SJSA1 (cell line): ENCODE data around the gene ADNP. TPM values are rescaled to one million over a fixed set of nuclear protein-coding genes. Genes with fewer than 3 reads are reported as not detected.

Experiments
- DNase-seq, 2 experiments: peaks; one replicate each; pipeline ENCODE4 v3.0.0-alpha.2; 2015 to 2020; ENCODE audit warnings: low spot score in 2 of 2, low read depth in 1 of 2
- H3K27ac ChIP-seq: fragments of 250-450 bp; sonication (Bioruptor Pico); 2 replicates; pipeline ENCODE4 v1.5.1; 2020; ENCODE audit warnings: mild to moderate bottlenecking, moderate library complexity
- H3K27me3 ChIP-seq: fragments of 250-450 bp; sonication (Bioruptor Pico); replicated peaks from 2 replicates; pipeline ENCODE4 v1.5.1; 2020; ENCODE audit warnings: mild to moderate bottlenecking, moderate library complexity
- H3K36me3 ChIP-seq: fragments of 250-450 bp; sonication (Bioruptor Pico); 2 replicates; pipeline ENCODE4 v1.5.1; 2020; ENCODE audit warnings: mild to moderate bottlenecking
- H3K4me1 ChIP-seq: fragments of 250-450 bp; sonication (Bioruptor Pico); replicated peaks from 2 replicates; pipeline ENCODE4 v1.6.1; 2021; ENCODE audit warnings: mild to moderate bottlenecking
- H3K4me3 ChIP-seq: fragments of 250-450 bp; sonication (Bioruptor Pico); 2 replicates; pipeline ENCODE4 v1.5.1; 2020; ENCODE audit warnings: mild to moderate bottlenecking
- H3K9me3 ChIP-seq: fragments of 250-450 bp; sonication (Bioruptor Pico); replicated peaks from 2 replicates; pipeline ENCODE4 v1.5.1; 2020; ENCODE audit warnings: mild to moderate bottlenecking
- total RNA-seq: library from RNA; depleted of rRNA; stranded (reverse); fragments of >200 nt; shearing (Covaris generic); gene quantifications from 2 replicates; pipeline ENCODE4 v1.2.3, GENCODE V29; 2014

The ADNP gene
- total RNA-seq, 1 experiment from 2014 or later = 20.4 TPM

- peak within 1 kb of the TSS; percentile 75 for H3K4me3 ChIP-seq
- peak within 1 kb of the TSS; percentile 99 for H3K27ac ChIP-seq
- peak; percentile 87 to 96 for DNase-seq
- peaks cover 14% of the 10 kb centered on the region for H3K4me1 ChIP-seq
- H3K9me3 ChIP-seq = no peaks in the 10 kb centered on the region
- peaks cover 41% of the 10 kb centered on the region for H3K36me3 ChIP-seq
- no peaks in the 10 kb centered on the region for H3K27me3 ChIP-seq
Measured at GRCh38 chr20:50957798-50958614, 26.8 kb upstream of the ADNP start, which contains the start of gene DPM1. TSS of gene DPM1 (minus strand) at chr20:50958532. CDS start at chr20:50958523, 9 bp downstream.

GRCh38 chr20:50957276-50957675, 26.0 kb upstream of the ADNP start:
- peaks cover 48% of the 10 kb centered on the region for H3K36me3 ChIP-seq
- H3K4me3 ChIP-seq = peak overlapping the region; percentile 75
- peak overlapping the region; percentile 99; the same call in 1 of the 2 replicates for H3K27ac ChIP-seq
- DNase-seq = no peak
- peaks cover 14% of the 10 kb centered on the region for H3K4me1 ChIP-seq
- H3K9me3 ChIP-seq = no peaks in the 10 kb centered on the region
- H3K27me3 ChIP-seq = no peaks in the 10 kb centered on the region

GRCh38 chr20:50953821-50954220, 22.6 kb upstream of the ADNP start:
- no peak overlapping the region for H3K4me3 ChIP-seq
- H3K4me1 ChIP-seq = peaks cover 5% of the 10 kb centered on the region
- no peaks in the 10 kb centered on the region for H3K9me3 ChIP-seq
- no peak overlapping the region for H3K27ac ChIP-seq
- no peaks in the 10 kb centered on the region for H3K27me3 ChIP-seq
- no peak for DNase-seq
- peaks cover 72% of the 10 kb centered on the region for H3K36me3 ChIP-seq

- Histone ChIP-seq H3K9me3 (no peaks in the 10 kb centered on the region), H3K27ac (no peak overlapping the region), H3K4me1 (peaks cover 5% of the 10 kb centered on the region), H3K4me3 (no peak overlapping the region), H3K27me3 (no peaks in the 10 kb centered on the region), H3K36me3 (peaks cover 75% of the 10 kb centered on the region)
- DNase-seq = no peak
Measured at GRCh38 chr20:50953196-50953595, 22.0 kb upstream of the ADNP start.

GRCh38 chr20:50948132-50948785, 17.0 kb upstream of the ADNP start:
- no peak overlapping the region for H3K4me3 ChIP-seq
- DNase-seq = no peak
- no peaks in the 10 kb centered on the region for H3K27me3 ChIP-seq
- no peaks in the 10 kb centered on the region for H3K4me1 ChIP-seq
- H3K9me3 ChIP-seq = no peaks in the 10 kb centered on the region
- H3K36me3 ChIP-seq = peaks cover 98% of the 10 kb centered on the region
- no peak overlapping the region for H3K27ac ChIP-seq

- Histone ChIP-seq H3K4me3 (no peak overlapping the region), H3K27ac (no peak overlapping the region), H3K36me3 (peaks cover 94% of the 10 kb centered on the region), H3K27me3 (no peaks in the 10 kb centered on the region), H3K9me3 (no peaks in the 10 kb centered on the region), H3K4me1 (no peaks in the 10 kb centered on the region)
- no peak for DNase-seq
Measured at GRCh38 chr20:50943069-50943468, 11.8 kb upstream of the ADNP start.

GRCh38 chr20:50933589-50933988, 2.4 kb upstream of the ADNP start:
- peak overlapping the region; percentile 5; the same call in 1 of the 2 replicates for H3K27ac ChIP-seq
- H3K9me3 ChIP-seq = no peaks in the 10 kb centered on the region
- no peak for DNase-seq
- no peaks in the 10 kb centered on the region for H3K27me3 ChIP-seq
- H3K4me3 ChIP-seq = no peak overlapping the region
- peaks cover 69% of the 10 kb centered on the region for H3K36me3 ChIP-seq
- H3K4me1 ChIP-seq = peaks cover 25% of the 10 kb centered on the region

GRCh38 chr20:50932691-50933280, 1.5 kb upstream of the ADNP start:
- Histone ChIP-seq H3K27me3 (no peaks in the 10 kb centered on the region), H3K9me3 (no peaks in the 10 kb centered on the region), H3K36me3 (peaks cover 69% of the 10 kb centered on the region), H3K4me3 (no peak overlapping the region), H3K4me1 (peaks cover 29% of the 10 kb centered on the region), H3K27ac (no peak overlapping the region; the same call in 1 of the 2 replicates)
- peak in 1 of 2 experiments; percentile 41 for DNase-seq

- Histone ChIP-seq H3K27ac (peak overlapping the region; percentile 93), H3K4me1 (peaks cover 29% of the 10 kb centered on the region), H3K4me3 (peak overlapping the region; percentile 78), H3K36me3 (peaks cover 75% of the 10 kb centered on the region), H3K27me3 (no peaks in the 10 kb centered on the region), H3K9me3 (no peaks in the 10 kb centered on the region)
- DNase-seq = no peak
Measured at GRCh38 chr20:50932016-50932485, 814 bp upstream of the ADNP start.

- Histone ChIP-seq H3K4me3 (peak overlapping the region; percentile 78), H3K9me3 (no peaks in the 10 kb centered on the region), H3K27ac (peak overlapping the region; percentile 93), H3K4me1 (peaks cover 29% of the 10 kb centered on the region), H3K27me3 (no peaks in the 10 kb centered on the region), H3K36me3 (peaks cover 72% of the 10 kb centered on the region)
- no peak for DNase-seq
Measured at GRCh38 chr20:50930976-50931305, 296 bp downstream of the ADNP start.

GRCh38 chr20:50930139-50930975, 880 bp downstream of the ADNP start:
- Histone ChIP-seq H3K36me3 (peaks cover 72% of the 10 kb centered on the region), H3K27ac (peak overlapping the region; percentile 56), H3K4me1 (peaks cover 29% of the 10 kb centered on the region), H3K27me3 (no peaks in the 10 kb centered on the region), H3K4me3 (peak overlapping the region; percentile 78), H3K9me3 (no peaks in the 10 kb centered on the region)
- peak in 1 of 2 experiments; percentile 44 for DNase-seq

- Histone ChIP-seq H3K4me3 (peak overlapping the region; percentile 78), H3K4me1 (peaks cover 29% of the 10 kb centered on the region), H3K27ac (0 out of 2 replicates have a peak overlapping the region, but pooled peaks have one; percentile 5), H3K9me3 (no peaks in the 10 kb centered on the region), H3K36me3 (peaks cover 72% of the 10 kb centered on the region), H3K27me3 (no peaks in the 10 kb centered on the region)
- peak; percentile 91 to 95 for DNase-seq
Measured at GRCh38 chr20:50929299-50930138, 1.7 kb downstream of the ADNP start.
